Measurements from ENCODE around the gene ITPR1.

Gene ITPR1

GRCh38 chr3:4780545-4780957, 287.4 kb downstream of the ITPR1 start:
- Histone ChIP-seq H3K9me2 (replicated peaks; ENCODE audit: low read depth, low read length) (no peaks in the 10 kb centered on the region), H3K4me2 (ENCODE audit: low read depth, low read length, poor library complexity, severe bottlenecking) (no peak overlapping the region), H3K36me3 (ENCODE audit: insufficient read depth, low read length) (peaks cover 45% of the 10 kb centered on the region; the same call in 1 of the 2 replicates), H3K9me3 (ENCODE audit: insufficient read depth, low read depth, low read length) (no peaks in the 10 kb centered on the region), H3K4me1 (ENCODE audit: insufficient read depth, low read length, poor library complexity, severe bottlenecking) (peaks cover 8% of the 10 kb centered on the region), H2AFZ (ENCODE audit: low read length) (no peak overlapping the region), H3K4me3 (ENCODE audit: low read length, poor library complexity, severe bottlenecking) (no peak overlapping the region), H3K27me3 (ENCODE audit: insufficient read depth, low read length, poor library complexity, severe bottlenecking) (no peaks in the 10 kb centered on the region), H3K79me2 (ENCODE audit: insufficient read depth, low read length) (no peaks in the 10 kb centered on the region), H4K20me1 (ENCODE audit: insufficient read depth, low read length, poor library complexity, severe bottlenecking) (no peaks in the 10 kb centered on the region), H3F3A (ENCODE audit: low read depth) (no peaks in the 10 kb centered on the region), H3K9ac (ENCODE audit: low read depth, low read length, poor library complexity, severe bottlenecking) (no peak overlapping the region)
- TF ChIP-seq, protein P1, sequence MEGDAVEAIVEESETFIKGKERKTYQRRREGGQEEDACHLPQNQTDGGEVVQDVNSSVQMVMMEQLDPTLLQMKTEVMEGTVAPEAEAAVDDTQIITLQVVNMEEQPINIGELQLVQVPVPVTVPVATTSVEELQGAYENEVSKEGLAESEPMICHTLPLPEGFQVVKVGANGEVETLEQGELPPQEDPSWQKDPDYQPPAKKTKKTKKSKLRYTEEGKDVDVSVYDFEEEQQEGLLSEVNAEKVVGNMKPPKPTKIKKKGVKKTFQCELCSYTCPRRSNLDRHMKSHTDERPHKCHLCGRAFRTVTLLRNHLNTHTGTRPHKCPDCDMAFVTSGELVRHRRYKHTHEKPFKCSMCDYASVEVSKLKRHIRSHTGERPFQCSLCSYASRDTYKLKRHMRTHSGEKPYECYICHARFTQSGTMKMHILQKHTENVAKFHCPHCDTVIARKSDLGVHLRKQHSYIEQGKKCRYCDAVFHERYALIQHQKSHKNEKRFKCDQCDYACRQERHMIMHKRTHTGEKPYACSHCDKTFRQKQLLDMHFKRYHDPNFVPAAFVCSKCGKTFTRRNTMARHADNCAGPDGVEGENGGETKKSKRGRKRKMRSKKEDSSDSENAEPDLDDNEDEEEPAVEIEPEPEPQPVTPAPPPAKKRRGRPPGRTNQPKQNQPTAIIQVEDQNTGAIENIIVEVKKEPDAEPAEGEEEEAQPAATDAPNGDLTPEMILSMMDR (conservative IDR thresholded peaks at IDR 0.05; ENCODE audit: low read length) = 0 out of 2 replicates have a peak, but pooled peaks have one; percentile 13
- TF ChIP-seq EZH2phosphoT487 (IDR thresholded peaks at IDR 0.05; ENCODE audit: borderline replicate concordance) = no peak

DNA sequence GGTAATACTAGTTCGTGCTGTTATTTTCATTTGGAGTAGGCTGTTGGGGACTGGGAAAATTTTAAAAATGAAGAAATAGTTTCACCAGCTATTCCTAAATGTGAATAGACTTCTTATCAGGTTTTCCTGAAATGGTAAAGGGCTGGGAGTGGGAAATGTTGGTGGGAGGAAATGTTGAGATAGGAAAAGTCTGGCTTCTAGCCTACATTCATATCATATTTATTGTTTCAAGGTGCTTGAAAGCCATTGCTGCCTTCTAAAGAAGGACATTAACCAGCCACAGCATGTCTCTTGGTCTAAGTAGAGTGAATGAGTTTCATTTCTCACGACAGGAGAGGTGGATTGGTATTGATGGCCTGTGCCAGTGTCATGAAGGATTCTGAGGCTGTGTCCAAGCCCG, 288.9 kb downstream of the ITPR1 start:
- H3K79me2 ChIP-seq (ENCODE audit: insufficient read depth, low read length) = no peaks in the 10 kb centered on the region
- no peak overlapping the region for H2AFZ ChIP-seq (ENCODE audit: low read length)
- H3K4me3 ChIP-seq (ENCODE audit: low read length, poor library complexity, severe bottlenecking) = no peak overlapping the region
- no peaks in the 10 kb centered on the region for H3K27me3 ChIP-seq (ENCODE audit: insufficient read depth, low read length, poor library complexity, severe bottlenecking)
- no peaks in the 10 kb centered on the region for H3K9me3 ChIP-seq (ENCODE audit: insufficient read depth, low read depth, low read length)
- H3K36me3 ChIP-seq (ENCODE audit: insufficient read depth, low read length) = peaks cover 42% of the 10 kb centered on the region; the same call in 1 of the 2 replicates
- no peaks in the 10 kb centered on the region for H3K9me2 ChIP-seq (replicated peaks; ENCODE audit: low read depth, low read length)
- H3K9ac ChIP-seq (ENCODE audit: low read depth, low read length, poor library complexity, severe bottlenecking) = no peak overlapping the region
- H3K4me2 ChIP-seq (ENCODE audit: low read depth, low read length, poor library complexity, severe bottlenecking) = no peak overlapping the region
- H3K4me1 ChIP-seq (ENCODE audit: insufficient read depth, low read length, poor library complexity, severe bottlenecking) = peaks cover 8% of the 10 kb centered on the region
- H3F3A ChIP-seq (ENCODE audit: low read depth) = no peaks in the 10 kb centered on the region
- TF ChIP-seq, protein P1 (conservative IDR thresholded peaks at IDR 0.05; ENCODE audit: low read length) = no peak
- TF ChIP-seq EZH2phosphoT487 (IDR thresholded peaks at IDR 0.05; ENCODE audit: borderline replicate concordance) = no peak
- H4K20me1 ChIP-seq (ENCODE audit: insufficient read depth, low read length, poor library complexity, severe bottlenecking) = no peaks in the 10 kb centered on the region

GRCh38 chr3:4785551-4785950, 292.4 kb downstream of the ITPR1 start:
- H4K20me1 ChIP-seq (ENCODE audit: insufficient read depth, low read length, poor library complexity, severe bottlenecking) = no peaks in the 10 kb centered on the region
- H3K9me3 ChIP-seq (ENCODE audit: insufficient read depth, low read depth, low read length) = no peaks in the 10 kb centered on the region
- H3K9me2 ChIP-seq (replicated peaks; ENCODE audit: low read depth, low read length) = no peaks in the 10 kb centered on the region
- no peaks in the 10 kb centered on the region for H3K27me3 ChIP-seq (ENCODE audit: insufficient read depth, low read length, poor library complexity, severe bottlenecking)
- peaks cover 38% of the 10 kb centered on the region; the same call in 1 of the 2 replicates for H3K36me3 ChIP-seq (ENCODE audit: insufficient read depth, low read length)
- H2AFZ ChIP-seq (ENCODE audit: low read length) = no peak overlapping the region
- no peak overlapping the region for H3K9ac ChIP-seq (ENCODE audit: low read depth, low read length, poor library complexity, severe bottlenecking)
- no peaks in the 10 kb centered on the region for H3F3A ChIP-seq (ENCODE audit: low read depth)
- no peak overlapping the region for H3K4me2 ChIP-seq (ENCODE audit: low read depth, low read length, poor library complexity, severe bottlenecking)
- TF ChIP-seq, protein P1 (conservative IDR thresholded peaks at IDR 0.05; ENCODE audit: low read length) = no peak
- TF ChIP-seq EZH2phosphoT487 (IDR thresholded peaks at IDR 0.05; ENCODE audit: borderline replicate concordance) = no peak
- H3K4me1 ChIP-seq (ENCODE audit: insufficient read depth, low read length, poor library complexity, severe bottlenecking) = no peaks in the 10 kb centered on the region
- no peak overlapping the region for H3K4me3 ChIP-seq (ENCODE audit: low read length, poor library complexity, severe bottlenecking)
- H3K79me2 ChIP-seq (ENCODE audit: insufficient read depth, low read length) = no peaks in the 10 kb centered on the region

Measured in Loucy (cell line).